Choroid plexus epithelial cell (primary cell): Measurements from ENCODE around the gene TSTD1.

ENCODE experiments used
- DNase-seq: peaks from one replicate; pipeline ENCODE4 v3.0.0-alpha.2; 2010; ENCODE audit warnings: low read depth
- H3K4me3 ChIP-seq: 2 replicates; pipeline ENCODE4 v1.5.1; 2011; ENCODE audit warnings: low read depth, mild to moderate bottlenecking, control low read depth, low read length, moderate library complexity
- CTCF ChIP-seq: conservative IDR thresholded peaks from 2 replicates; pipeline ENCODE4 v1.5.1; 2011; ENCODE audit warnings: low read depth, mild to moderate bottlenecking, control low read depth, inconsistent platforms, low read length, moderate library complexity

The TSTD1 gene

GRCh38 chr1:161038523-161039153 is at the start of gene TSTD1:
TSTD1 (minus strand) TSS chr1:161038964; CDS start chr1:161038889, 75 bp downstream.
- peak; percentile 14 for DNase-seq
- no peak for TF ChIP-seq CTCF

GRCh38 chr1:161086457-161086856 is 47.7 kb upstream of the TSTD1 start:
- no peak overlapping the region for H3K4me3 ChIP-seq
- DNase-seq: no peak
- TF ChIP-seq CTCF: no peak

More at GRCh38 chr1:161038523-161039153, at the start of gene TSTD1:
- peak within 1 kb of the TSS; percentile 53 for H3K4me3 ChIP-seq

GRCh38 chr1:161085165-161085564 is 46.4 kb upstream of the TSTD1 start:
- TF ChIP-seq CTCF: no peak
- peak; percentile 25 for DNase-seq
- no peak overlapping the region for H3K4me3 ChIP-seq

GRCh38 chr1:161084597-161084988 is 45.8 kb upstream of the TSTD1 start:
- H3K4me3 ChIP-seq: no peak overlapping the region
- TF ChIP-seq CTCF: no peak
- DNase-seq: no peak

- DNase-seq: peak; percentile 67
- H3K4me3 ChIP-seq: no peak overlapping the region
- no peak for TF ChIP-seq CTCF
These were observed 45.2 kb upstream of the TSTD1 start for GRCh38 chr1:161083748-161084596.

GRCh38 chr1:161082996-161083747 is 44.4 kb upstream of the TSTD1 start:
- peak; percentile 98 for DNase-seq
- no peak overlapping the region for H3K4me3 ChIP-seq
- no peak for TF ChIP-seq CTCF
